GM13976 (cell line): ENCODE data around the gene ANK3.

Source experiments
- DNase-seq: peaks from one replicate; pipeline ENCODE4 v3.0.0; 2012; ENCODE audit warnings: low spot score
- CTCF ChIP-seq: IDR thresholded peaks from 2 replicates; pipeline ENCODE4 v1.5.1; 2012; ENCODE audit warnings: borderline replicate concordance, mild to moderate bottlenecking; ENCODE audit not compliant: insufficient read depth; ENCODE audit errors: extremely low read depth, missing control alignments, control extremely low read depth
- in situ Hi-C: fragments of 300-500 bp; cut with MboI; formaldehyde crosslinking; loops from one replicate; pipeline ENCODE4 v1.12.0; 2022; ENCODE audit warnings: low sequenced_read_pairs, mixed read lengths, inconsistent platforms; ENCODE audit not compliant: unreplicated experiment

ANK3 gene

DNA sequence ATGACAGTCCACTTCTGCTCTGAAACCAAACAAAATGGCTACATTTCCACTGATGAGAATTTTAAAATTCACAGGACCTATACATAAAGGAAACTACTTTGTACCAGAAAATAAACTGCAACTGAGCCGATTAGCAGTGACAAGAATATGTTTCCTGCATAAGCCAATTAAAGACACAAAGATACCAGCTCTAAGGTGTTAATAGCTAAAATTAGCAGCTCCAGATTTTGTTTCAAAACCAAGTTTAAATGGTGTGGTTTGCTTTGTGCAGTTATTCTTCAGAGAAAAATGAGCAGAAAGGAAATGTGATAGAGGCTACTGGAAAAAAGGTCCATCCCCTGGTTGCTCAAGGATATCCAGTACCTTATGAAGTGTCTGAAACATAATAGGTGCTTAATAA is 123.2 kb downstream of the ANK3 start:
- no peak for DNase-seq
- no peak for TF ChIP-seq CTCF
- in situ Hi-C loops: no loop called here

DNA sequence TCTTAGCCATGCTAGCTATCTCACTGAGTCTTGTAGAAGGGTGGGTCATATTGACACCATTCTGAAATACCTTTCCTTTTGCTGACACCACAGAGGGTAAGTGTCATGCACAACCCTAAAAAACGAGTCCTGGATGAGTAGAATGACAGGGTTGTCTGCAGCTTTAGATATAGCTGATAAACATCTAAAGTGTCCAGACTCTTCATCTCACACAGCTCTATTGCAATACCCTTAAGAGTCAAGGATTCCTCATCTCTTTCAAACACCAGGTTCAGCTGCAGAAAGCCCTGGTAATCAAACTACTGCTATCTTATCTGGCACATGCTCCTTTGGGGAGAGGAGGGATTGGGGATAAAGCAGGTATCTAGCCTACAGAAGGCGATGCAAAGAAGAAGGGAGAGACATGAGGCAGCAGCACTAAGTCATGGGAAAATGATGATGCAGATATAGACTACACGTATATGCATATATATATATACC is 127.0 kb downstream of the ANK3 start:
- in situ Hi-C loops: no loop called here
- DNase-seq: no peak
- no peak for TF ChIP-seq CTCF

GRCh38 chr10:60260321-60260720 is 129.4 kb downstream of the ANK3 start:
- DNase-seq: no peak
- TF ChIP-seq CTCF: no peak
- in situ Hi-C loops: no loop called here

GRCh38 chr10:60258429-60258797 is 131.3 kb downstream of the ANK3 start:
- in situ Hi-C loops: no loop called here
- no peak for TF ChIP-seq CTCF
- no peak for DNase-seq

GRCh38 chr10:60257767-60258428 is 131.8 kb downstream of the ANK3 start:
- TF ChIP-seq CTCF: no peak
- in situ Hi-C loops: no loop called here
- no peak for DNase-seq

- TF ChIP-seq CTCF: no peak
- no peak for DNase-seq
- in situ Hi-C loops: no loop called here
These were observed 134.9 kb downstream of the ANK3 start for GRCh38 chr10:60254776-60255175.
